Lung (tissue), 12 donors: Measurements from ENCODE around the gene TMEM209. TPM values are rescaled to one million over a fixed set of nuclear protein-coding genes. Genes with fewer than 3 reads are reported as not detected.

Experiments
- ATAC-seq: fragments of 200-7000 bp; cut with Tn5 transposase; one replicate; pipeline ENCODE4 v1.9.1; 2020; ENCODE audit warnings: moderate number of reproducible peaks; ENCODE audit not compliant: insufficient read depth, low FRiP score
- DNase-seq, 3 donors: peaks; one replicate each; pipeline ENCODE4 v3.0.0-alpha.2; 2013 to 2017
- H3K27ac ChIP-seq, 2 donors: one replicate each; pipeline ENCODE4 v1.5.1; 2013; ENCODE audit warnings: mild to moderate bottlenecking in 2 of 2, moderate library complexity in 2 of 2, control low read depth in 1 of 2, inconsistent platforms in 1 of 2, low read depth in 1 of 2, low read length in 1 of 2
- H3K27me3 ChIP-seq, 3 donors: one replicate each; pipeline ENCODE4 v1.5.1; 2013; ENCODE audit warnings: low read length in 2 of 3; ENCODE audit not compliant: control insufficient read depth in 3 of 3, insufficient read depth in 3 of 3
- H3K36me3 ChIP-seq, 4 donors: one replicate each; pipeline ENCODE4 v1.5.1; 2013; ENCODE audit warnings: low read length in 4 of 4, mild to moderate bottlenecking in 1 of 4, moderate library complexity in 1 of 4; ENCODE audit not compliant: control insufficient read depth in 4 of 4, insufficient read depth in 4 of 4
- H3K4me1 ChIP-seq, 5 donors: one replicate each; pipeline ENCODE4 v1.5.1; 2013; ENCODE audit warnings: low read length in 5 of 5, mild to moderate bottlenecking in 2 of 5, moderate library complexity in 1 of 5; ENCODE audit not compliant: control insufficient read depth in 5 of 5, insufficient read depth in 5 of 5
- H3K4me3 ChIP-seq: one replicate; pipeline ENCODE4 v1.5.1; 2013; ENCODE audit warnings: mild to moderate bottlenecking, control low read depth, moderate library complexity
- H3K9ac ChIP-seq, 2 donors: one replicate each; pipeline ENCODE4 v1.5.1; 2013; ENCODE audit warnings: low read length in 2 of 2, control low read depth in 1 of 2; ENCODE audit not compliant: insufficient read depth in 1 of 2
- H3K9me3 ChIP-seq, 4 donors: one replicate each; pipeline ENCODE4 v1.5.1; 2013; ENCODE audit warnings: low read length in 3 of 4, mild to moderate bottlenecking in 1 of 4, moderate library complexity in 1 of 4; ENCODE audit not compliant: control insufficient read depth in 4 of 4, insufficient read depth in 3 of 4
- WGBS, 2 donors: extraction: QIAGEN DNeasy Blood & Tissue Kit; methylation state at CpG; one replicate each; pipeline ENCODE4 v1.1.7; 2013; 5-methylcytosine and 5-hydroxymethylcytosine counted together
- polyA plus RNA-seq, 2 donors: library from polyadenylated mRNA; stranded (reverse); fragments of 200-250 nt; gene quantifications; one replicate each; pipeline ENCODE4 v1.2.1, GENCODE V29; 2013
- total RNA-seq, 2 donors: library from RNA; depleted of rRNA in 1 of 2; stranded (reverse); fragments of >200 nt in 1 of 2; gene quantifications; one replicate each; pipeline ENCODE4 v1.2.1, GENCODE V29; 2014 to 2021
- TF ChIP-seq, protein P1 (sequence below): IDR thresholded peaks from 2 replicates; pipeline ENCODE4 v1.5.1; 2012; ENCODE audit warnings: mild to moderate bottlenecking; ENCODE audit errors: control extremely low read depth, extremely low read depth
- donor health status: control.
- donor health status: control.
- donor health status: Bipolar disorder and iron deficiency.
- donor health status: healthy.
- donor health status: DM: yes; HTN: yes; CAD: no.

The TMEM209 gene
- total and polyA plus RNA-seq, 4 donors, result 8.3 to 22.2 (median 12.6) TPM

DNA sequence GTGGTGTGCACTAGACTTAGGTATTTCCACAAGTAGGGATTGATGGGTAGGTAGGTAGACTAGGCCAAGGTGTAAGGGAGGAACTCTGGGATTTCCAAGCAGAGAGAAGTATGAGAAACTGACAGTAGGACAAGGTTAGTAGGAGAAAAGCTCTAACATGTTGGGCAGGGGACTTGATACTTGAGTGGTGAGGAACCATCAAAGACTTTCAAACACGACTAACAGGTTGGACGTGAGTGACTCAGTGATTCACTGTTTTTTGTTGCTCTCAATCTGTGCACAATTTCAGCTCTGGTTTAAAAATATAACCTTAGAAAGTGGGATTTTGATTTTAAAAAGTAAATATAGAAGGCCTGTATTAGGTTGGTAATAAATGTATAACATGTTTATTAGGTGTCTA lies 90.4 kb downstream of the TMEM209 start:
- WGBS, 2 donors, result 93 to 96% methylated on average over 2 of the region's 2 CpGs
- TF ChIP-seq, protein P1, sequence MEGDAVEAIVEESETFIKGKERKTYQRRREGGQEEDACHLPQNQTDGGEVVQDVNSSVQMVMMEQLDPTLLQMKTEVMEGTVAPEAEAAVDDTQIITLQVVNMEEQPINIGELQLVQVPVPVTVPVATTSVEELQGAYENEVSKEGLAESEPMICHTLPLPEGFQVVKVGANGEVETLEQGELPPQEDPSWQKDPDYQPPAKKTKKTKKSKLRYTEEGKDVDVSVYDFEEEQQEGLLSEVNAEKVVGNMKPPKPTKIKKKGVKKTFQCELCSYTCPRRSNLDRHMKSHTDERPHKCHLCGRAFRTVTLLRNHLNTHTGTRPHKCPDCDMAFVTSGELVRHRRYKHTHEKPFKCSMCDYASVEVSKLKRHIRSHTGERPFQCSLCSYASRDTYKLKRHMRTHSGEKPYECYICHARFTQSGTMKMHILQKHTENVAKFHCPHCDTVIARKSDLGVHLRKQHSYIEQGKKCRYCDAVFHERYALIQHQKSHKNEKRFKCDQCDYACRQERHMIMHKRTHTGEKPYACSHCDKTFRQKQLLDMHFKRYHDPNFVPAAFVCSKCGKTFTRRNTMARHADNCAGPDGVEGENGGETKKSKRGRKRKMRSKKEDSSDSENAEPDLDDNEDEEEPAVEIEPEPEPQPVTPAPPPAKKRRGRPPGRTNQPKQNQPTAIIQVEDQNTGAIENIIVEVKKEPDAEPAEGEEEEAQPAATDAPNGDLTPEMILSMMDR, result no peak

More for the DNA sequence above, 90.4 kb downstream of the TMEM209 start:
- ATAC-seq (no peak), DNase-seq (no peak)
- peaks cover 0 to 10% (median 0%) of the 10 kb centered on the region in 5 donors for H3K4me1 ChIP-seq
- H3K9me3 ChIP-seq, result no peaks in the 10 kb centered on the region
- H3K27me3 ChIP-seq, result no peaks in the 10 kb centered on the region
- no peak overlapping the region for H3K27ac ChIP-seq
- H3K9ac ChIP-seq, result no peak overlapping the region
- H3K36me3 ChIP-seq, result peaks cover 0 to 7% (median 4%) of the 10 kb centered on the region in 4 donors
- H3K4me3 ChIP-seq, result no peak overlapping the region

Other genes with a start within 250 kb of the TMEM209 start
- 10 to 100 TPM; 11.8 to 13.2 TPM for gene ZC3HC1, start 154.0 kb downstream of the TMEM209 start, total RNA-seq
- 10 to 100 TPM in 1 of 2 donors, 1 to 10 TPM in 1; 10.0 to 11.6 TPM for gene ZC3HC1, start 154.0 kb downstream of the TMEM209 start, polyA plus RNA-seq
- 10 to 100 TPM; 37.4 to 56.9 TPM for gene KLHDC10, start 134.9 kb downstream of the TMEM209 start, total RNA-seq
- 10 to 100 TPM; 10.4 to 12.8 TPM for gene KLHDC10, start 134.9 kb downstream of the TMEM209 start, polyA plus RNA-seq
- gene SSMEM1, start 2.5 kb upstream of the TMEM209 start, total RNA-seq, result not detected
- not detected for gene SSMEM1, start 2.5 kb upstream of the TMEM209 start, polyA plus RNA-seq
- gene CPA2, start 61.5 kb upstream of the TMEM209 start, total RNA-seq, result 1 to 10 TPM in 1 of 2 donors, not detected in 1; 2.0 TPM
- under 1 TPM in 1 of 2 donors, not detected in 1; 0.21 TPM for gene CPA2, start 61.5 kb upstream of the TMEM209 start, polyA plus RNA-seq
- gene CPA4, start 87.8 kb upstream of the TMEM209 start, total RNA-seq, result 1 to 10 TPM in 1 of 2 donors, under 1 TPM in 1; 0.55 to 1.7 TPM
- gene CPA4, start 87.8 kb upstream of the TMEM209 start, polyA plus RNA-seq, result 1 to 10 TPM in 1 of 2 donors, under 1 TPM in 1; 0.65 to 2.3 TPM
- gene CPA5, start 139.4 kb upstream of the TMEM209 start, total RNA-seq, result not detected
- under 1 TPM; 0.08 to 0.10 TPM for gene CPA5, start 139.4 kb upstream of the TMEM209 start, polyA plus RNA-seq
- 10 to 100 TPM in 1 of 2 donors, under 1 TPM in 1; 0.80 to 12.5 TPM for gene CPA1, start 175.1 kb upstream of the TMEM209 start, total RNA-seq
- under 1 TPM; 0.31 to 0.66 TPM for gene CPA1, start 175.1 kb upstream of the TMEM209 start, polyA plus RNA-seq
- gene CEP41, start 235.6 kb upstream of the TMEM209 start, total RNA-seq, result 10 to 100 TPM; 14.6 to 15.3 TPM
- gene CEP41, start 235.6 kb upstream of the TMEM209 start, polyA plus RNA-seq, result 1 to 10 TPM; 3.7 to 8.6 TPM